SK-N-SH treated with all-trans-retinoic acid at 6 μM for 48 hours (cell line): ENCODE results near the gene HIP1.

Experiments used
- ARNTL ChIP-seq: fragments of 450-650 bp; formaldehyde crosslinking; IDR thresholded peaks from 2 replicates; pipeline ENCODE4 v1.5.0; 2020; ENCODE audit warnings: low read depth, mild to moderate bottlenecking, moderate library complexity, borderline replicate concordance
- BACH2 ChIP-seq: fragments of 250-450 bp; sonication (Bioruptor Pico); IDR thresholded peaks from 2 replicates; pipeline ENCODE4 v1.9.0; 2021; ENCODE audit warnings: mild to moderate bottlenecking, borderline replicate concordance
- ESRRG ChIP-seq: fragments of 250-450 bp; sonication (Bioruptor Pico); IDR thresholded peaks from 2 replicates; pipeline ENCODE4 v1.6.1; 2021; ENCODE audit warnings: mild to moderate bottlenecking
- ISL1 ChIP-seq: fragments of 250-450 bp; sonication (Bioruptor Pico); IDR thresholded peaks from 2 replicates; pipeline ENCODE4 v2.1.2; 2022; ENCODE audit warnings: mild to moderate bottlenecking, moderate library complexity
- PPARA ChIP-seq: fragments of 250-450 bp; sonication (Bioruptor Pico); IDR thresholded peaks from 2 replicates; pipeline ENCODE4 v1.5.0; 2020; ENCODE audit warnings: mild to moderate bottlenecking, borderline replicate concordance
- RARB ChIP-seq: fragments of 250-450 bp; sonication (Bioruptor Pico); IDR thresholded peaks from 2 replicates; pipeline ENCODE4 v1.8.0; 2021; ENCODE audit warnings: mild to moderate bottlenecking, moderate library complexity
- TCF4 ChIP-seq: fragments of 250-450 bp; sonication (Bioruptor Pico); IDR thresholded peaks from 2 replicates; pipeline ENCODE4 v1.8.0; 2021; ENCODE audit warnings: mild to moderate bottlenecking, moderate library complexity, borderline replicate concordance
- ZC3H10 ChIP-seq: fragments of 250-450 bp; sonication (Bioruptor Pico); IDR thresholded peaks from 2 replicates; pipeline ENCODE4 v1.5.1; 2021; ENCODE audit warnings: mild to moderate bottlenecking, moderate library complexity
- ZFP3 ChIP-seq: fragments of 250-450 bp; sonication (Bioruptor Pico); IDR thresholded peaks from 2 replicates; pipeline ENCODE4 v1.5.0; 2020; ENCODE audit warnings: mild to moderate bottlenecking, moderate library complexity
- ZNF565 ChIP-seq: fragments of 450-650 bp; formaldehyde crosslinking; conservative IDR thresholded peaks from 2 replicates; pipeline ENCODE4 v1.5.0; 2020; ENCODE audit warnings: low read depth, mild to moderate bottlenecking, moderate library complexity
- ZNF70 ChIP-seq: fragments of 450-650 bp; formaldehyde crosslinking; IDR thresholded peaks from 2 replicates; pipeline ENCODE4 v1.5.0; 2020; ENCODE audit warnings: mild to moderate bottlenecking, moderate library complexity
- ZNF8 ChIP-seq: fragments of 450-650 bp; formaldehyde crosslinking; IDR thresholded peaks from 2 replicates; pipeline ENCODE4 v1.5.0; 2020; ENCODE audit warnings: mild to moderate bottlenecking, moderate library complexity
- TF ChIP-seq, protein P1 (sequence below): fragments of 250-450 bp; sonication (Bioruptor Pico); IDR thresholded peaks from 2 replicates; pipeline ENCODE4 v1.5.1; 2020; ENCODE audit warnings: low read depth, mild to moderate bottlenecking, moderate library complexity
- TF ChIP-seq, protein P2 (sequence below): fragments of 250-450 bp; sonication (Bioruptor Pico); IDR thresholded peaks from 2 replicates; pipeline ENCODE4 v1.8.0; 2020; ENCODE audit warnings: mild to moderate bottlenecking, moderate library complexity, borderline replicate concordance

GRCh38 chr7:75658802-75659201 is 79.9 kb downstream of the HIP1 start:
- TF ChIP-seq ESRRG (CRISPR knock-in tag), result no peak
- no peak for TF ChIP-seq TCF4 (CRISPR knock-in tag)
- TF ChIP-seq, protein P1, sequence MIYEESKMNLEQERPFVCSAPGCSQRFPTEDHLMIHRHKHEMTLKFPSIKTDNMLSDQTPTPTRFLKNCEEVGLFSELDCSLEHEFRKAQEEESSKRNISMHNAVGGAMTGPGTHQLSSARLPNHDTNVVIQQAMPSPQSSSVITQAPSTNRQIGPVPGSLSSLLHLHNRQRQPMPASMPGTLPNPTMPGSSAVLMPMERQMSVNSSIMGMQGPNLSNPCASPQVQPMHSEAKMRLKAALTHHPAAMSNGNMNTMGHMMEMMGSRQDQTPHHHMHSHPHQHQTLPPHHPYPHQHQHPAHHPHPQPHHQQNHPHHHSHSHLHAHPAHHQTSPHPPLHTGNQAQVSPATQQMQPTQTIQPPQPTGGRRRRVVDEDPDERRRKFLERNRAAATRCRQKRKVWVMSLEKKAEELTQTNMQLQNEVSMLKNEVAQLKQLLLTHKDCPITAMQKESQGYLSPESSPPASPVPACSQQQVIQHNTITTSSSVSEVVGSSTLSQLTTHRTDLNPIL (CRISPR knock-in tag), result no peak
- no peak for TF ChIP-seq RARB (CRISPR knock-in tag)
- TF ChIP-seq ZNF70 (CRISPR knock-in tag), result no peak
- no peak for TF ChIP-seq ZNF8
- no peak for TF ChIP-seq PPARA
- TF ChIP-seq ISL1 (CRISPR knock-in tag), result no peak
- TF ChIP-seq ZNF565 (CRISPR knock-in tag), result no peak
- TF ChIP-seq, protein P2, sequence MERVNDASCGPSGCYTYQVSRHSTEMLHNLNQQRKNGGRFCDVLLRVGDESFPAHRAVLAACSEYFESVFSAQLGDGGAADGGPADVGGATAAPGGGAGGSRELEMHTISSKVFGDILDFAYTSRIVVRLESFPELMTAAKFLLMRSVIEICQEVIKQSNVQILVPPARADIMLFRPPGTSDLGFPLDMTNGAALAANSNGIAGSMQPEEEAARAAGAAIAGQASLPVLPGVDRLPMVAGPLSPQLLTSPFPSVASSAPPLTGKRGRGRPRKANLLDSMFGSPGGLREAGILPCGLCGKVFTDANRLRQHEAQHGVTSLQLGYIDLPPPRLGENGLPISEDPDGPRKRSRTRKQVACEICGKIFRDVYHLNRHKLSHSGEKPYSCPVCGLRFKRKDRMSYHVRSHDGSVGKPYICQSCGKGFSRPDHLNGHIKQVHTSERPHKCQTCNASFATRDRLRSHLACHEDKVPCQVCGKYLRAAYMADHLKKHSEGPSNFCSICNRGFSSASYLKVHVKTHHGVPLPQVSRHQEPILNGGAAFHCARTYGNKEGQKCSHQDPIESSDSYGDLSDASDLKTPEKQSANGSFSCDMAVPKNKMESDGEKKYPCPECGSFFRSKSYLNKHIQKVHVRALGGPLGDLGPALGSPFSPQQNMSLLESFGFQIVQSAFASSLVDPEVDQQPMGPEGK (CRISPR knock-in tag), result no peak
- no peak for TF ChIP-seq BACH2 (CRISPR knock-in tag)
- no peak for TF ChIP-seq ARNTL (CRISPR knock-in tag)
- TF ChIP-seq ZFP3 (CRISPR knock-in tag), result no peak
- TF ChIP-seq ZC3H10 (CRISPR knock-in tag), result no peak
